Brain microvascular endothelial cell (primary cell): ENCODE measurements around the gene CFAP251.
"Not testable (repeated sequence)": the region's sequence is repeated elsewhere in the genome, so short reads cannot be mapped to it uniquely, and the experiment has no call there.

Source experiments
- DNase-seq: peaks from one replicate; pipeline ENCODE4 v3.0.0-alpha.2; 2020
- H3K27ac ChIP-seq: fragments of 250-450 bp; sonication (Bioruptor Pico); 2 replicates; pipeline ENCODE4 v1.5.1; 2020; ENCODE audit warnings: mild to moderate bottlenecking, moderate library complexity
- H3K27me3 ChIP-seq: fragments of 250-450 bp; sonication (Bioruptor Pico); replicated peaks from 2 replicates; pipeline ENCODE4 v1.5.1; 2020; ENCODE audit warnings: mild to moderate bottlenecking
- H3K36me3 ChIP-seq: fragments of 250-450 bp; sonication (Bioruptor Pico); replicated peaks from 2 replicates; pipeline ENCODE4 v1.5.1; 2020; ENCODE audit warnings: mild to moderate bottlenecking
- H3K4me3 ChIP-seq: 2 replicates; pipeline ENCODE4 v1.5.1; 2011; ENCODE audit warnings: low read depth, mild to moderate bottlenecking, control low read depth, low read length, moderate library complexity
- in situ Hi-C: cut with HindIII; loops from 2 replicates; pipeline ENCODE4 v1.10.0; 2017; ENCODE audit warnings: low sequenced_read_pairs, low pct_ligation_motif_present
- TF ChIP-seq, protein P1 (sequence below): IDR thresholded peaks from 2 replicates; pipeline ENCODE4 v1.5.1; 2011; ENCODE audit warnings: low read depth, mild to moderate bottlenecking, moderate library complexity, low read length, control low read depth, inconsistent platforms; ENCODE audit errors: missing control alignments

Gene CFAP251, protein sequence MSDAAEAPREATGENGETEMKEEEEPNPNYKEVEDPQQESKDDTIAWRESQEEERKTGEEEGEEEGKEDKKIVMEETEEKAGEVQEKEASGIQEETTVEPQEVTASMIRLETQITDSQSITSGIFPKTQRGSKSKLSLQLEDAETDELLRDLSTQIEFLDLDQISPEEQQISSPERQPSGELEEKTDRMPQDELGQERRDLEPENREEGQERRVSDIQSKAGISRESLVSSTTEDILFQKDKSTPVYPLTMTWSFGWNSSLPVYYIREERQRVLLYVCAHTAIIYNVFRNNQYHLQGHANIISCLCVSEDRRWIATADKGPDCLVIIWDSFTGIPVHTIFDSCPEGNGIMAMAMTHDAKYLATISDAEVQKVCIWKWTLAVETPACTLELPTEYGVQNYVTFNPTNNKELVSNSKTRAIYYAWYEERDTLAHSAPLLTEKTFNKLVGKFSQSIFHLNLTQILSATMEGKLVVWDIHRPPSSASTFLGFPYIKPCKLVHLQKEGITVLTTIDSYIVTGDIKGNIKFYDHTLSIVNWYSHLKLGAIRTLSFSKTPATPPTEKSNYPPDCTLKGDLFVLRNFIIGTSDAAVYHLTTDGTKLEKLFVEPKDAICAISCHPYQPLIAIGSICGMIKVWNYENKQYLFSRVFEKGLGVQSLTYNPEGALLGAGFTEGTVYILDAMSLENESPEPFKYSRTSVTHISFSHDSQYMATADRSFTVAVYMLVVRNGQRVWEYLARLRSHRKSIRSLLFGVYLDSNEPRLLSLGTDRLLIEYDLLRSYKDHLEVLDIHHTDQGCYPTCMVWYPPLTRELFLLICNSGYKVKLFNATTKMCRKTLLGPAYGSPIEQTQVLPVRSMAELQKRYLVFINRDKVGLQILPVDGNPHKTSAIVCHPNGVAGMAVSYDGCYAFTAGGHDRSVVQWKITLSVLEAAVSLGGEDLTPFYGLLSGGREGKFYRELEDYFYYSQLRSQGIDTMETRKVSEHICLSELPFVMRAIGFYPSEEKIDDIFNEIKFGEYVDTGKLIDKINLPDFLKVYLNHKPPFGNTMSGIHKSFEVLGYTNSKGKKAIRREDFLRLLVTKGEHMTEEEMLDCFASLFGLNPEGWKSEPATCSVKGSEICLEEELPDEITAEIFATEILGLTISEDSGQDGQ

DNA sequence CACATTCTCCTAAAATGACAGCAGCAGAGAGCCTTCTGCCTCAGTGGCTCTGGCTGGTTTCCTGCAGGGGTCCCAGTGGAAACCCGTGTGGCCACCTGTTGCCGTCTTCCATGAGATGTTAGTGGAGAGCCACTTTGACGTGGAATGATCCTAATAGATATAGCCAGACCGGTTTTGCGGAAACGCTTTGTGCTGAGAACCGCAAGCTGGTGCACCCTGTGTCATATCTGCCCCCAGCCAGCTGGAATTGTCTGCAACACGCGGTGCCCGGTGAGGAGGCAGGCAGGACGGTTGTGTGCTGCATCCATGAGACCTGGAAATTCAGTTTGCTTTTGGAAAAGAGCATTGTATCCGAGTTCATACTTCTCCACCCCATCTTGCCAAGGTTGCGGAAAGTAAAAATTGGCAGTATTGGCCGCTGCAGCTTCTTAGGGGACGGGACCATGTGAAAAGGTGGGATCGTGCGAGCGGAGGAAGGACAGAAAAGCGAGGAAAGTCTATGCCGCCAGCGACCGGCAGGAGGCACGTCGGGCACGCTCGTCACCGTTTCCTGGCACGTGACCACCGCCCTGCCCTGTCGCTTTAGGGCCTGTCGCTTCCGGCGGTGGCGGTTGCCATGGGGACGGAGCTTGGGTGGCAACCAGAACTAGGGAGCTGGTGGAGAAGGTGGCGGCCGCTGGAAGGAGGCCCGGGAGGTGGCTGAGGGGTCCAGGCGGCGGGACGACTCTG is at the start of gene CFAP251:
CFAP251 (plus strand) TSS at position 643 of the 729 bp plus-strand sequence. CDS start 2,714 bp downstream, outside the sequence.
- peaks cover 40% of the 10 kb centered on the region for H3K36me3 ChIP-seq
- DNase-seq: peak; percentile 65
- H3K4me3 ChIP-seq: peak within 1 kb of the TSS; percentile 55
- in situ Hi-C loops: no loop called here
- TF ChIP-seq, protein P1, sequence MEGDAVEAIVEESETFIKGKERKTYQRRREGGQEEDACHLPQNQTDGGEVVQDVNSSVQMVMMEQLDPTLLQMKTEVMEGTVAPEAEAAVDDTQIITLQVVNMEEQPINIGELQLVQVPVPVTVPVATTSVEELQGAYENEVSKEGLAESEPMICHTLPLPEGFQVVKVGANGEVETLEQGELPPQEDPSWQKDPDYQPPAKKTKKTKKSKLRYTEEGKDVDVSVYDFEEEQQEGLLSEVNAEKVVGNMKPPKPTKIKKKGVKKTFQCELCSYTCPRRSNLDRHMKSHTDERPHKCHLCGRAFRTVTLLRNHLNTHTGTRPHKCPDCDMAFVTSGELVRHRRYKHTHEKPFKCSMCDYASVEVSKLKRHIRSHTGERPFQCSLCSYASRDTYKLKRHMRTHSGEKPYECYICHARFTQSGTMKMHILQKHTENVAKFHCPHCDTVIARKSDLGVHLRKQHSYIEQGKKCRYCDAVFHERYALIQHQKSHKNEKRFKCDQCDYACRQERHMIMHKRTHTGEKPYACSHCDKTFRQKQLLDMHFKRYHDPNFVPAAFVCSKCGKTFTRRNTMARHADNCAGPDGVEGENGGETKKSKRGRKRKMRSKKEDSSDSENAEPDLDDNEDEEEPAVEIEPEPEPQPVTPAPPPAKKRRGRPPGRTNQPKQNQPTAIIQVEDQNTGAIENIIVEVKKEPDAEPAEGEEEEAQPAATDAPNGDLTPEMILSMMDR: peak; percentile 83
- H3K27ac ChIP-seq: peak within 1 kb of the TSS; percentile 47
- H3K27me3 ChIP-seq: no peaks in the 10 kb centered on the region

DNA sequence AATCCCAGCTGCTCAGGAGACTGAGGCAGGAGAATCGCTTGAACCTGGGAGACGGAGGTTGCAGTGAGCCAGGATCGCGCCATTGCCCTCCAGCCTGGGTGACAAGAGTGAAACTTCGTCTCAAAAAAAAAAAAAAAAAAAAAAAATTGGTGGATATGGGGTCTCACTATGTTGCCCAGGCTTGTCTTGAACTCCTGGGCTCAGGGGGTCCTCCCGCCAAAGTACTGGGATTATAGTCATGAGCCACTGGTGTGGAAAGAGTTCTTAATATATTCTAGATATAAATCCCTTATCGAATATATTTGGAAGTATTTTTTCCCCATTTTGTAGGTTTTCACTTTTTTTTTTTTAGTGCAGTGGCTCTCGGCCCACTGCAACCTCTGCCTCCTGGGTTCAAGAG is 49.2 kb upstream of the CFAP251 start:
- H3K27me3 ChIP-seq, H3K27ac ChIP-seq, H3K4me3 ChIP-seq, DNase-seq, H3K36me3 ChIP-seq, in situ Hi-C loops: not testable (repeated sequence)

DNA sequence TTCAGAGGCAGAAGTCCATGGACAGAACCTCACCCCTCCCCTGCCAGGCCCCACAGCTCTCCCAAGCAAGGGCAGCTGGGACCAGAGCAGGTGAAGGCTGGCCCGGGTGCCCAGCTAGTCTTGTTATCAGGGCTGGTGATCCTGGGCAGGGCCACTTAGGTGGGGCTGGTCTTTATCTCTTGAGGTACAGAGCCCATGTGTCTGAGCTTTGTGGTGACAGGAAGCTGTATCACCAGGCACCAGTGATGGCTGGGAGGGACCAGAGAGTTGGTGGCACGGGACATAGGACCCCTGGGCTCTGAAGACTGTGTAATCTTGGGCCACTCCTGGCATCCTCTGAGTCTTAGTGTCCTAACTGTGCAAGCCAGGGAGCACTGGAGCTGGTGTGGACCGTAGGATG is 46.9 kb upstream of the CFAP251 start:
- H3K27ac ChIP-seq: no peak overlapping the region
- TF ChIP-seq, protein P1: no peak
- no peaks in the 10 kb centered on the region for H3K27me3 ChIP-seq
- DNase-seq: no peak
- H3K4me3 ChIP-seq: no peak overlapping the region
- no peaks in the 10 kb centered on the region for H3K36me3 ChIP-seq
- in situ Hi-C loops: no loop called here

DNA sequence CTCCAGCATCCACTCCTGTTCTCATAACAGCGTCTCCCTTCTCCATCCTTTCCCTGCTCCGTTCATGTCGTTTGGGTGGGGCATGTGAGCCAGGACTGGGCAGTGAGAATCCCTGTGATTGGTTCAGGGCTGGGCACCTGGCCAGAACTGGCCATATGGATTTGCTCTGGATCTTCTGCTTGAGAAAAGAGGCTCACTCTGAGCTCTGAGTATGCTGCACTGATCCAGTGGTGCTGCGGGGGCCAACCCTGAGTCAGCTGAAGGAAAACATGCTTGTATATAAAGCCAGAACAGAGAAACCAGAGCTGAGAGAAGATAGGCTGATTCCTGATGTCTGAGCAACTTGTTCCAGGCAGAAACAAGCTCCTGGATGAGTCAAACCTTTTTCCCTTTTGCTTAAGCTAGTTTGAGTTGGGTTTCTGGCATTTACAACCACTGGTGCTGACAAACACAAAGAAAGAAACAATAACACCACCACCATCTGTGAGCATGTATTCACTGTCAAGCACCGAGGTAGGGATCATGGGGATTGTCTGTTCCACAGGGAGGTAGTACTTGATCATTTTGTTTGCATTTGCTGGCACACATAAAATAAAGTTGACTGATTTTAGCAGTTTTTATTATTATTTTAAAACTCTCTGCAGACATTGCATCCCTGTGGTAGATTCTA is 45.7 kb upstream of the CFAP251 start:
- Histone ChIP-seq H3K27ac (peak overlapping the region; percentile 29), H3K4me3 (no peak overlapping the region), H3K36me3 (no peaks in the 10 kb centered on the region), H3K27me3 (no peaks in the 10 kb centered on the region)
- in situ Hi-C loops: no loop called here
- DNase-seq: peak; percentile 84
- TF ChIP-seq, protein P1: no peak

DNA sequence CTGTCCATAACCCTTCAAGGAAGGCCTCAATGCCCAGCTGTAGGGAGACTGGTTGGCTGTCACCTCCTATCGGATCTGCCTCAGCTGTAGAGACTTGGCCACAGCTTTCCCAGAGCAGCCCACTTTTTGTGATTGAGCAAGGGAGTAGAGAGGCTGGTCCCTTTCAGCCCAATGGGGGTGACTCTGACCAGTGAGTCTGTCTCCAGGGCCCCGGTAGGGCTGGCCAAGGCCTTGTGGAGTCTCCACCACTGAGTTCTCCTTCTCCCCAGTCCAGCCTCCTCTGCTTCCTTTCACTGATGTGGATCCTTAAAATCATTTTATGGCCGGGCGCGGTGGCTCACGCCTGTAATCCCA is 45.2 kb upstream of the CFAP251 start:
- Histone ChIP-seq H3K4me3 (no peak overlapping the region), H3K27ac (peak overlapping the region; percentile 29), H3K36me3 (no peaks in the 10 kb centered on the region), H3K27me3 (no peaks in the 10 kb centered on the region)
- no peak for DNase-seq
- TF ChIP-seq, protein P1: no peak
- in situ Hi-C loops: no loop called here
